Measurements from ENCODE around the gene PRSS22. TPM values are rescaled to one million over a fixed set of nuclear protein-coding genes. Genes with fewer than 3 reads are reported as not detected.

Gene PRSS22
- total and polyA plus RNA-seq, 10 of the 15 experiments (the other 5 are each of a cell fraction or from before 2014, with no cell fraction given): not detected

DNA sequence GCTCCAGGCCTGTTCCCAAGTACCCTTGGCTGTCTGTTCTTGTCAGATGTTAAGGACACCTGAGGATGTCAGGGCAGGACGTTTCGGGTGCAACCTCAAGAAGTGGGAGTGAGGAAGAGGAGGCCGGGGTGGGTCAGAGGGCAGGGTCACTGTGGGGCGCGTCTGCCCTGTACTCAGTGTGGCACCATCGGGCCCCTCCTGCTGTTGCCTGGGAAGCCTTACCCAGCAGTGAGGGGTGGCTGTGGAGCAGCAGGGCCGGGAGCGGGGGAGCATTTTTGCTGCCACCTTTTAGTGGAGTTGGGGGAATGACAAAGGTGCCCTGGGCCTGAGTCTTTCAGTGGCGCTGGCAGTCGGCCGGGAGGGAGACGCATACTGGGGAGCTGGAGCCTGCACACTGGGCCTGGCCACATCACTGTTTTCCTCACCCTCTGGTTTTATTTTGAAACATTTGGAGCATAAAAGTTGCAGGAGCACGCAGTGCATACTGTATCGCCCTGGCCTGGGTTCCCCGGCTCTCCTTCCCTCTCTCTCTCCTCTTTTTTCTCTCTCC lies 42.6 kb upstream of the PRSS22 start:
- CTCF ChIA-PET: interaction anchor here (1.7 kb wide), 1 partner anchor 27 kb away, joined by 6 read pairs; no protein-coding TSS in a partner anchor
- in situ Hi-C loops (cut with MboI): no loop called here

DNA sequence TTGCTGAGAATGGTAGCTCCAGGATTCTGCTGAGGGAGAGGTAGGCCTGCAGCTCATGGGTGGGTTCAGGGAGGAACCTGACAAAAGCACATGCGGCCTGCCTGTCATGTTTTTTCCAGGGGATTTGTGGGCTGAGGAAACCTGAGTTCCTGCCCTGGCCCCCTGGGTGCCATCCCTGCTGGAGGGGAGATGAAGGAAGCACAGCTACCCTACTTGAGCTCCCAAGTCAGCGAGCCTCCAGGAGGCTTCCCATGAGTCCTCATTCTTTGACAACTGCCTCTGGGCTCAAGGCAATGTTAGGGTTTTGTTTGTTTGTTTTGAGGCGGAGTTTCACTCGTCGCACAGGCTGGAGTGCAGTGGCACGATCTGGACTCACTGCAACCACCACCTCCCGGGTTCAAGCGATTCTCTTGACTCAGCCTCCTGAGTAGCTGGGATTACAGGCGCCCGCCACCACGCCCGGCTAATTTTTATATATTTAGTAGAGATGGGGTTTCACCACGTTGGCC lies 41.6 kb upstream of the PRSS22 start:
- CTCF ChIA-PET: interaction anchor here (0.9 to 1.7 kb wide), 4 partner anchors 25 to 132 kb away, joined by 3 to 6 read pairs (median 4); no protein-coding TSS in a partner anchor
- Histone ChIP-seq H3K9ac (ENCODE audit: control insufficient read depth, insufficient read depth, low read length) (no peak overlapping the region), H3K4me3 (no peak overlapping the region), H3K27me3 (replicated peaks in 1 of 2; ENCODE audit: control insufficient read depth in 2 of 2, insufficient read depth in 2 of 2, low read length in 1 of 2) (no peaks in the 10 kb centered on the region), H3K79me2 (ENCODE audit: control insufficient read depth, insufficient read depth, low read length) (no peaks in the 10 kb centered on the region), H3K4me1 (ENCODE audit: control insufficient read depth, insufficient read depth, low read length) (no peaks in the 10 kb centered on the region), H3K4me2 (ENCODE audit: control insufficient read depth, insufficient read depth) (no peak overlapping the region), H4K20me1 (ENCODE audit: control insufficient read depth, insufficient read depth) (no peaks in the 10 kb centered on the region), H3K36me3 (ENCODE audit: control insufficient read depth in 2 of 2, insufficient read depth in 2 of 2, low read length in 1 of 2) (no peaks in the 10 kb centered on the region), H2AFZ (ENCODE audit: control insufficient read depth, low read depth, low read length) (no peak overlapping the region), H3K9me3 (replicated peaks; ENCODE audit: control insufficient read depth, insufficient read depth, low read length) (no peaks in the 10 kb centered on the region), H3K27ac (ENCODE audit: control insufficient read depth, insufficient read depth) (no peak overlapping the region)
- FAIRE-seq: no peak
- WGBS (ENCODE audit: insufficient coverage, insufficient replicate concordance, low lambda C conversion rate, missing lambda C conversion rate): 92% methylated on average over 13 of the region's 13 CpGs
- no TSS peak for BruUV-seq (replicated peaks)
- TF ChIP-seq ZNF384 (IDR thresholded peaks at IDR 0.05; ENCODE audit: borderline replicate concordance, low read depth, low read length): no peak
- no peak for TF ChIP-seq SIN3A (IDR thresholded peaks at IDR 0.05; ENCODE audit: low read depth, low read length)
- no peak for TF ChIP-seq POLR2A (IDR thresholded peaks at IDR 0.05; ENCODE audit: low read depth, low read length)
- no peak for TF ChIP-seq NFIC (IDR thresholded peaks at IDR 0.05; ENCODE audit: low read depth, low read length)
- TF ChIP-seq JUND (IDR thresholded peaks at IDR 0.05; ENCODE audit: low read depth, low read length): no peak
- intact Hi-C loops (cut with micrococcal nuclease; ENCODE audit: unreplicated experiment) (no loop called here), in situ Hi-C loops (cut with MboI) (no loop called here)
- no peak for ATAC-seq
- SMC1A ChIA-PET (ENCODE audit: uncharacterized antibody, unreplicated experiment): interaction anchor here (0.7 to 1.9 kb wide), 4 partner anchors 11 to 24 kb away, joined by 3 to 9 read pairs (median 4); partner anchors contain the start of gene FLYWCH2
- no peak for DNase-seq (ENCODE audit: low read depth, low spot score)
- RAD21 ChIA-PET (ENCODE audit: unreplicated experiment): interaction anchor here (0.6 to 1.6 kb wide), 2 partner anchors 16 to 25 kb away, joined by 3 to 8 read pairs; partner anchors contain the start of gene FLYWCH2
- POLR2A ChIA-PET: interaction anchor here (0.7 to 3.4 kb wide), 4 partner anchors 11 to 97 kb away, joined by 3 to 20 read pairs (median 4); partner anchors contain the start of gene FLYWCH2

More for the DNA sequence above, 42.6 kb upstream of the PRSS22 start:
- no peak overlapping the region for H3K4me3 ChIP-seq
- H3K79me2 ChIP-seq (ENCODE audit: control insufficient read depth, insufficient read depth, low read length): no peaks in the 10 kb centered on the region
- no peak overlapping the region for H3K27ac ChIP-seq (ENCODE audit: control insufficient read depth, insufficient read depth)
- intact Hi-C loops (cut with micrococcal nuclease; ENCODE audit: unreplicated experiment): no loop called here
- no peak for ATAC-seq
- DNase-seq (ENCODE audit: low read depth, low spot score): no peak
- ChIA-PET SMC1A (ENCODE audit: uncharacterized antibody, unreplicated experiment) (interaction anchor here (0.6 kb wide), 1 partner anchor 18 kb away, joined by 5 read pairs; no protein-coding TSS in a partner anchor), POLR2A (no interaction called here), RAD21 (ENCODE audit: unreplicated experiment) (no interaction called here)
- TF ChIP-seq YY1 (IDR thresholded peaks at IDR 0.05; ENCODE audit: low read depth, low read length) (no peak), SIN3A (IDR thresholded peaks at IDR 0.05; ENCODE audit: low read depth, low read length) (no peak), MXI1 (IDR thresholded peaks at IDR 0.05; ENCODE audit: low read depth, low read length) (no peak), ZNF207 (IDR thresholded peaks at IDR 0.05; ENCODE audit: borderline replicate concordance) (no peak)
- no peaks in the 10 kb centered on the region for H3K36me3 ChIP-seq (ENCODE audit: control insufficient read depth in 2 of 2, insufficient read depth in 2 of 2, low read length in 1 of 2)
- no peaks in the 10 kb centered on the region for H3K27me3 ChIP-seq (replicated peaks in 1 of 2; ENCODE audit: control insufficient read depth in 2 of 2, insufficient read depth in 2 of 2, low read length in 1 of 2)
- H4K20me1 ChIP-seq (ENCODE audit: control insufficient read depth, insufficient read depth): no peaks in the 10 kb centered on the region
- no peak overlapping the region for H3K4me2 ChIP-seq (ENCODE audit: control insufficient read depth, insufficient read depth)
- no peaks in the 10 kb centered on the region for H3K4me1 ChIP-seq (ENCODE audit: control insufficient read depth, insufficient read depth, low read length)
- H2AFZ ChIP-seq (ENCODE audit: control insufficient read depth, low read depth, low read length): no peak overlapping the region
- no peak overlapping the region for H3K9ac ChIP-seq (ENCODE audit: control insufficient read depth, insufficient read depth, low read length)
- 92% methylated on average over 15 of the region's 15 CpGs for WGBS (ENCODE audit: insufficient coverage, insufficient replicate concordance, low lambda C conversion rate, missing lambda C conversion rate)
- BruUV-seq (replicated peaks): no TSS peak
- FAIRE-seq: no peak
- no peaks in the 10 kb centered on the region for H3K9me3 ChIP-seq (replicated peaks; ENCODE audit: control insufficient read depth, insufficient read depth, low read length)

Data from GM12878 (cell line).